GM19397 (cell line): ENCODE results near the gene ARHGAP23.
"Not testable (repeated sequence)": the region's sequence is repeated elsewhere in the genome, so short reads cannot be mapped to it uniquely, and the experiment has no call there.

Experiments used
- ATAC-seq: cut with Tn5 transposase; IDR thresholded peaks from one replicate; pipeline ENCODE4 v1.9.1; 2021; ENCODE audit warnings: mild to moderate bottlenecking, moderate library complexity; ENCODE audit not compliant: unreplicated experiment

Gene ARHGAP23

DNA sequence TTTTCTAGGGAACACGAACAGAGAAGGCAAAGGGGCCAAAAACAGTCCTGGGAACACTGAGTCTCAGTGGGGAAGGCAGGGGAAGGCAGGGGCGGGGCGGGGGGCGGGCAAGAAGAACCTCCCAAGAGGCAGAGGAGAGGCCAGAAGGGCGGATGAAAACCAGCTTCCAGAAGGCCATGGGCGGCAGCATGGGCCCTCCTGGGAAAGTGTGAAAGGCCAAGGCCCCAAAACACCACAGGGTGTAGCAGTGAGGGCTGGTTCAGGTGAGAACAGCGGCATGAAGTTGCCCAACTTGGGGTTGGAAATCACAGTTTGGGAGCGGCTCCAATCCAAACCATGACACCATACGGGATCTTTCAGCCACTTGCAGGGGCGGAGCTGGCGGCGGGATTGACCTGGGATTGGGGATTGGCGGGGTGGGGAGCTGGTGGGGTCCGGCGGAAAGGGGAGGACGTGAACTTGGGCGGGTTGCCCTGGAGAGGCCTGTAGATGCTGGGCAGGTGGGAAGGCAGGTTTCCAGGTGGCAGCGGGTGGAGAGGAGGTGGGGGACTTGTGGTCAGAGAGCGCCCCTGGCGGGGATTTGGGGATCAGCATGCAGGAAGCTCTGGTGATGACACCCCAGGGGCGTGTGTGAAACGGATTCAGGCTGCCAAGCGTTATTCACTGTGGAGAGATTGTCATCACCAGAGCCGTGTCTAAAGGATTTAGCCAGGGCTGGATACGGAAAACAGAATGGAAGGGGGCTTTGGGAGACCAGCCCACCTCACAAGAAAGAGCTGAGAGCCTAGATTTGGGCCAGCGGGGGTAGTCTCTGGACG, 80.9 kb downstream of the ARHGAP23 start:
- ATAC-seq, result no peak

DNA sequence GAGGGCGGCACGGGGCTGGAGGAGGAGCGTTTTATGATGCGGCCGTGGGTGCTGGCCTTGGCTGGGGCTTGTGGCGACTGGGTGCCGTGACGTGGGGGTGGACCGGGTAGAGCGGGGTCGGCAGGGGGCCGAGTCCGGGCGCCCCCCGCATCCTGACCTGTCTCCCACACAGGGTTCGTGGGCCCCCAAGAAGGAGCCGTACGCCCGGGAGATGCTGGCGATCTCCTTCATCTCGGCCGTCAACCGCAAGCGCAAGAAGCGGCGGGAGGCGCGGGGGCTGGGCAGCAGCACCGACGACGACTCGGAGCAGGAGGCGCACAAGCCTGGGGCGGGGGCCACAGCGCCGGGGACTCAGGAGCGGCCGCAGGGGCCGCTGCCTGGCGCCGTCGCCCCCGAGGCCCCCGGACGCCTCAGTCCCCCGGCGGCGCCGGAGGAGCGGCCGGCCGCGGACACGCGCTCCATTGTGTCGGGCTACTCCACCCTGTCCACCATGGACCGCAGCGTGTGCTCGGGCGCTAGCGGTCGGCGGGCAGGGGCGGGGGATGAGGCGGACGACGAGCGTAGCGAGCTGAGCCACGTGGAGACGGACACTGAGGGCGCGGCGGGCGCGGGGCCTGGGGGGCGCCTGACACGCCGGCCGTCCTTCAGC, 81.6 kb downstream of the ARHGAP23 start:
- no peak for ATAC-seq

DNA sequence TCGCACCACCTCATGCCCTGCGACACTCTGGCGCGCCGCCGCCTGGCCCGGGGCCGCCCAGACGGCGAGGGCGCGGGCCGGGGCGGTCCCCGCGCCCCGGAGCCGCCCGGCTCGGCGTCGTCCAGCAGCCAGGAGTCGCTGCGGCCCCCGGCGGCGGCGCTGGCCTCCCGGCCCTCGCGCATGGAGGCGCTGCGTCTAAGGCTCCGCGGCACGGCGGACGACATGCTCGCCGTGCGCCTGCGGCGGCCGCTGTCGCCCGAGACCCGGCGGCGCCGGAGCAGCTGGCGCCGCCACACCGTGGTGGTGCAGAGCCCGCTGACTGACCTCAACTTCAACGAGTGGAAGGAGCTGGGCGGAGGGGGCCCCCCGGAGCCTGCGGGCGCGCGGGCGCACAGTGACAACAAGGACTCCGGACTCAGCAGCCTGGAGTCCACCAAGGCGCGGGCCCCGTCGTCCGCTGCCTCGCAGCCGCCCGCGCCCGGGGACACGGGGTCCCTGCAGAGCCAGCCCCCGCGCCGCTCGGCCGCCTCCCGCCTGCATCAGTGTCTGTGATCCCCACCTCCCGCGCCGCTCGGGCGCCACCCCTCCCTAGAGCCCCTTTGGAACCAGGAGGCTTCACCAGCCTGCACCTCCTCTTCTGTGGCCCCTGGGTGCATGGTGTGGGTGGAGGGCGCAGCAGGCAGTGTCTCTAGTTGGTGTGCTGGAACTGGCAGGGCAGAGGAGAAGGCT, 82.3 kb downstream of the ARHGAP23 start:
- no peak for ATAC-seq

DNA sequence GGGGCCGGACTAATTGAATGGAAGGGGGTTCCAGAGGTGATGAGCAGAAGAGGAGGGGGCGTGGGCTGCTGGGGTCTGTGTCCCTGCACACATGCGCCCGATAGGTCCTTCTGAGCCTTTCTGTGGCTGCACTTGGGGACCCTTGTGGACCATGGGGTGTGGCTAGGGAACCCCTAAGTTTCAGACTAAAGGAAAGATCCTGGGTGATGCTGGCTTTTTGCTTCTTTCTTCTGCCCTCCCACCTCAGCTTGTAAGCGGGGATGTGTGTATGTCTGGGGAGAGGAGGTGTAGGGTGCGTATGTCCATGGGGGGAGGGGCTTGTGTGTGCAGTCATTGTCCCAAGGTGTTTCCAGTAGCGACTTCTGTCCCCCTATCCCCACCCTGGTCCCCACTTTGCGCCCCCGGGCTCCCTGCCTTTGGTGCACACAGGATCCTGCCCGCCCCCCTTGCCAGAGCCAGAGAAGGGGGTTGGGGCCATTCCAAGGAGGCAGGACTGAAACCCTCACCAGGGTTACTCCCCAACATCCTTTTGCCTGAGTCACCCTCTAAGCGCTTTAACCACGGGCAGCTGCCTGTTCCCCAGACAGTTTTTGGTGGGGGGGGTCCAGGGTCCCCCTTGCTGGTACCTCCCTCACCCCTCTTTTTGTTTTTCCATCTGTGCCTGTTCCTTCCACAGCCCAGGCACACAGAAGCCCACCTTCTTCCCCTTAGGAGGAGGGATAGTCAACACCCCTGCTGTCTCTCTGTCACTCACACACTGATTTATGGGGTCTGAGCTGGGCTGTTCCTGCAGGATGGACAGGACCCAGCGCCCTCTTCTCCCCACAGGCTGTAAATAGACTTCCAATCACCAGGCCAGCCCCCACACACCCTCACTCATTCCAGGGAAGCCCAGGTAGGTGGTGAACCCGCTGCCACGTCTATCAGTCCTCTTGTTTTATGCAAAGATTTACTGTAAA, 83.2 kb downstream of the ARHGAP23 start:
- no peak for ATAC-seq

DNA sequence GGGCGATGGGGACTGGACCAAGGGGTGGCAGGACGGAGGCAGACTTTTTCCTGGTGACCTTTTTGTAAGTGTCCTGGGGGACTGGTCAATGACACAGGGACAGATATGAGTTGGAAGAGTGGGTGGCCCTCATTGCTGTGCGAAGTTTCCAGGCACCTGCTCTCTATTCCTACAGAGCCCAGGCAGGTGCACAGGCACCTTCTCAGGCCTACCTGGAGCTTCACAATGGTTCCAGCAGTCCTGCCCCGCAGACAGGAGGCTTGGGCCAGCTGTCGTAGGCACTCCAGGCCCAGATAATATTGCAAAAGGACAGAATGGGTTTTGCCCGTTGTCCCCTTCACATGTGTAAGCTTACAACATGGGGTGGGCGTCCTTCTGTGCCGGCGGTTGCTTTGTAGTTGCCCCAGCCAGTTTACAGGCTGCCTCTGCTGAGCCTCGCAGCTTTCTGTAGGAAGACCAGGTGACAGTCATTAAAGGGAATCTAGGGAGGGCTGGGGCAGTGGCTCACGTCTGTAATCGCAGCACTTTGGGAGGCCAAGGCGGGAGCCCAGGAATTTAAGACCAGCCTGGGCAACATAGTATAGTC, 84.3 kb downstream of the ARHGAP23 start:
- no peak for ATAC-seq

DNA sequence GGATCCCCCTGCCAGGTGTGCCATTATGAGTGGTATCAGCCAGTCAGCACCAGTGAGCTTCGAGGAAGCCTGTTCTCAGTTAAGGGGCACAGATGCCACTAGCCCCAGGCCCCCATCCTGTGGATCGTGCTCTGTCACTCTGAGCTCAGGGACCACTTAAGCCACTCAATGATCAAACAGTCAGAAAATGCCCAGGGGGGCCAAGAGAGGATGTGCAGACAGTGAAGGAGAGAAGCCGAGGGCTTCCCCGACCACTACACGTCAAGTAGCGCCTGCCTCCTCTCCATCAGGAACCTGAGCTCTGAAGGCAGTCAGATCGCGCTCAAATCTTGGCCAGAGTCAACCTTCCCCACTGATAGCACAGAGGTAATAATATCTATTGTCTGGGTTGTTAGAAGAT, 98.3 kb downstream of the ARHGAP23 start:
- ATAC-seq, result not testable (repeated sequence)

DNA sequence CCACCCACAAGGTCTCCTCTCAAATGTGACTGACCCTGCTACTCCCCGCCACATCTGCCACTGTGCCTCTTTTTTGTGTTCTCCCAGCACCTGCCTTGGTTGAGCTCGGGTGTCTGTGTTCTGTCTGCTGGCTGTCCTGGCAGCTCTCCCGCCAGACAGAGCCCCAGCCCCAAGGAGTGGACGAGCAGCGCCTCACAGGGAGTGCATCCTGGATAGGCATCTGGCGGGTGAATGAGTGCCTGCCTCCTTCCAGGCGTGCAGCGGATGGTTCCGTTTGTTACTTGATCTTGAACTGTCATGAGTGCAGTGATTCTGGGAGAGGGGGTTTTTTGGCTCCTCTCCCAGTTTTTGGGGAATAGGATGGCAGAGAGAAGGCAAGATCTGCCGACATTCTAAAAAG, 99.9 kb downstream of the ARHGAP23 start:
- ATAC-seq, result not testable (repeated sequence)

DNA sequence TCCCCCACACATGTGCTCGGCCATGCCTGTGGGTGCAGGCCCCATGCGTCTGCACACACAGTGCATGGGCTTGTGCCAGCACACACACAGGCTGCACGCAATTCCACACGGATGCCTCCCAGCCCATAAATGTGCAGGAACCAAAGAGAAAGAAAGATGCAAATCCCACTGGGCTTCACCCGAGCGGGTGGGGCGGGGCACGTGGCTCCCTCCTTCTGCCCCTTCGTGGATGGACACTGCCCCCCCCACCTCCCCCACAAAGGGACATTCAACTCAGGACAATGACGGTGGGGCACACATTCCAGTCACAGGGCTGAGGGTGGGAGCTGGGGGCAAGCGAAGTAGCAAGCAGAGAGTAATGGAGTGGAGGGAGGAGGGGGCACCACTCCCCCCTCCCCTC, 102.6 kb downstream of the ARHGAP23 start:
- not testable (repeated sequence) for ATAC-seq

DNA sequence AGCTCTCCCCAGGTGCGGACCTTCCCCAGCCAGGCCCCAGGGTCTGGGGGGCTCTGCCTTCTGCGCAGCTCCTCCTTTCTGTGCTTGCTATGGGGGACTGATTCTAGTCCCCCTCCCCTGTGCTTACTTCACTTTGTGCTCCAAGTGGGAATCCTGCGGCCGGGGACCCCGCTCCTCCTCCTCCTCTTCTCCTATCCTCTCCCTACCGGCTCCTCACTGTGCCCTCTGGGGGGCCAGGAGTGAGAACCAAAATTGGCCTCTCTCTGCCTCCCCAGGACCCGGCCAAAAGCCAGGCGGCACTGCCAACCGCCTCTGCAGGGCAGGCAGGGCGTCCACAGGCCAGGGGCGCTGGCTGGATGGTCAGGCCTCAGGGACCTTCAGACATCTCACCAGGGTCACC, 103.5 kb downstream of the ARHGAP23 start:
- ATAC-seq, result not testable (repeated sequence)

DNA sequence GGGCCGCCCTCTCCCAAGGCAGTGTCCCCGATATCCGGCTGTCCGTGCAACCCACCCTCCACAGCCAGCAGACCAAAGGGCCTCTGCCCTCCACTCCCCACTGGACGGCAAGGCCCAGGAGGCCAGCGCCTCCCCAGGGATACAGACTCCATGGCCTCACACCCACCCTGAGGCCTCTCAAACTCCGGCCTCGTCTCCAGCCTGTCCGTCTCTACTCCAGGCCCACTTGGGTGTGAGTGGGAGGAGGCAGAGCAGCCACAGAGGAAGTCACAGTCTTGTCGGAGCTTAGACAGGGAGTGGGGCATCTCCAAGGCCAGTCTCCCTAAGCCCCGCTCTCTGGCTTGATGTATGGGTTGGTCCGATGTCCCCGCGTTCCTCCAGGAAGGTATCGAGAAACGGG, 104.2 kb downstream of the ARHGAP23 start:
- no peak for ATAC-seq

DNA sequence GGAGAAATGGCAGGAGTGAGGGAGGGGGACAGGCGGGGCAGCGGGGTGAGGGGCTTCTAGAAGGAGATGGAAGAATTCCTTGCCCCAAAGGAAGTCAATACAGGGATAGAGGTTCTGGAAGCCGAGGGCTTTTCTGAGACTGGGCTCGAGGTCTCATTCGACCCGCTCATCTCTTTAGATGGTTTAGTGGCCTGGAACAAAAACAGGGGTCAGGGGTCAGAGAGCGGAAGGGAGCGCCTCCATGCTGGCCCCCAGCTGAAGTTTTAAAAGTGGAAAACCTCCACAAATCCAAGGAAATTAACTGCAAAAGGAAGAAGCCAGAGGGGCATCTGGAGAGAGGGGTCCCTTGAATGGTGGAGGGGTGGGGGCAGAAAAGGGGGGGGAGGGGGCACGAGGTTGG, 105.0 kb downstream of the ARHGAP23 start:
- no peak for ATAC-seq

DNA sequence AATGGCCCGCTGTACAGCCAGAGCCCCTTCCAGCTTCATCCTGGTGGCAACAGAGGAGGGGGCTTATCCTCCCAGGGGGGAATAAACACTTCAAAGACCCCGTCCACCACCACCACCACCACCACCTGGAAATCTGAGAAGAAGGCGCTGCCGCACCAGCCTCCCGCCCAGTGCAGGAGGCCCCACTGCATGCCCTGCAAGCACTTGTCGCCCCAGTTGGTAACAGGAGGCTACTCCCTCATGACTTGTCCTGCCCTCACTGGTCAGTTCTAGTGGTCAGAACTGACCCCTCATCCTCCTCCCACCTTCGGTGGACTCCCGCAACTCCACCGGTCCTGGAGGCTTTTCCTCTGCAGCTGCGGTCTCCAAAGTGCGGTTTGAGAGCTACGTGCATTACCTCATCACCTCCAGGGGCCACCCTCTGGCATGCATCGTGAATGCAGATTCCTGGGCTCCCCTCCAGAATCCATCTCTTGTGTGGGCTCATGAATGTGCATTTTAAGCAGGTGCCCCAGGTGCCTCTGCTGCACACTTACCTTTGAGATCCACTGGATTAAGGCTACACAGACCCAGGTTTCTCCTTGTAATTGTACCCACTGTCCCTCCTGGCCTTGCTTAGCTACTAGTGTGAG, 105.7 kb downstream of the ARHGAP23 start:
- no peak for ATAC-seq

DNA sequence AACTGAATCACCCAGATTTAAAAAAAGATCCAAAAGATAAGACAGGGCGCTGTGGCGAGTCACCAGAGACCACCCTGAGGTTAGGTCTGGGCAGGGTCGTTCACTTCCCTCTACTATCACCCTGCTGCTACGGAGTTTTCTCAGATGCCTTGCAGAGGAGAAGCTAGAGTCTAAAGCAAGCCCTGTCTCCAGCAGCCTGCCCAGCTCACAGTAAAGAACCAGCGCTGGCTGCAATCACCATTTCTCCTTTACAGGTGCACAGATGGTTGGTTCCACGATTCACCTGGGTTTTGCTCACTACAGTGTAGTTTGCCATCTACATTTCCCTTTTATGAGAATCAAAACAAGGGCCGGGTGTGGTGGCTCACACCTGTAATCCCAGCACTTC, 106.2 kb downstream of the ARHGAP23 start:
- ATAC-seq, result no peak

DNA sequence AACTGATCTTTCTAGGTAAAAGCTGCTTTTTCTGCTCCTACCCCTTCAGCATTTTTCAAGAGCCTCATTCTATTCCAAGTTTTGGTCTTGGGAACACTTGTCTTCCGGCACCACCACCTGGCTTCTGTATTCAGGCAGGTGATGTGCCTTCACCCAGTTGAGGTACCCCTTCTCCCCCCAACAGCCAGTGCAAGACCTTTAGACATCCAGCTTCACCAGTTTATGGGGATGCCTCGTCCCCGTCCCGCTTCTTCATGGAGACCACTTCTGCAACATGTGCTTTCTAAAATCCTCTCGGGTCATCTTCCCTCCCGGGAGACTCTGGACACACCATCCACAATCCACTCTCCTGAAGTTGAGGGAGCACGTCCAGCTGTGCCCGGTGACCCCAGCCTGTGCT, 107.6 kb downstream of the ARHGAP23 start:
- ATAC-seq, result no peak

DNA sequence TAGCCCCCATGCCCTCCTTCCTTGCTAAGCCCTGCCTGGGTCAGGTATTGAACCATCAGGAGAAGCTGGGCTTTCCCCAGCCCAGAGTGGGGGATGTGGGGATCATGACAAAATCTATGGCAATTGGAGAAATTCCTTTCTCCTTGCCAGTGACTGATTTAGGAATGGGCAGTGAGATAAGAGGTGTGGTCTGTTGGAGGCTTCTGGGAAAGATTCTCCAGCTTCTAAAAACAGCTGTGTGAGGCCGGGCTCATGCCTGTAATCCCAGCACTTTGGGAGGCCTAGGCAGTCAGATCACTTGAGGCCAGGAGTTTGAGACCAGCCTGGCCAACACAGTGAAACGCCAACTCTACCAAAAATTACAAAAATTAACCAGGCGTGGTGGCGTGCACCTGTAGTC, 108.4 kb downstream of the ARHGAP23 start:
- no peak for ATAC-seq

DNA sequence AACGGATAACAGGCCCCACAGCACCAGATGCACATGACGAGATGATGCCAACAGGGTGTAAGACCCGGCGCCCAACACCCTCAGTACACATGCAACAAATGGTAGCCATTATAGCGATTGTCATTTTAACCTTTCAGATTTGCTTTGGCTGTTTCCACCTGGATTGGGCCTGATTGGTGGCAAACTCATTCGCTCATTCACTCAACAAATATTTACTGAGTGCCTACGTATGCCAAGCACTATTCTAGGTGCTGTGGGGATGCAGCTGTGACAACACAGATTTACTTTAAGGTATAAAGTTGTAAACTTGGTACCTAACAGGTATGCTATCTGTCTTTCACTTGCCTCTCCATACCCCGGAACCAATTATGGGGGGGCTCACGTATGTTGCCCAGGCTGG, 110.6 kb downstream of the ARHGAP23 start:
- ATAC-seq, result no peak

DNA sequence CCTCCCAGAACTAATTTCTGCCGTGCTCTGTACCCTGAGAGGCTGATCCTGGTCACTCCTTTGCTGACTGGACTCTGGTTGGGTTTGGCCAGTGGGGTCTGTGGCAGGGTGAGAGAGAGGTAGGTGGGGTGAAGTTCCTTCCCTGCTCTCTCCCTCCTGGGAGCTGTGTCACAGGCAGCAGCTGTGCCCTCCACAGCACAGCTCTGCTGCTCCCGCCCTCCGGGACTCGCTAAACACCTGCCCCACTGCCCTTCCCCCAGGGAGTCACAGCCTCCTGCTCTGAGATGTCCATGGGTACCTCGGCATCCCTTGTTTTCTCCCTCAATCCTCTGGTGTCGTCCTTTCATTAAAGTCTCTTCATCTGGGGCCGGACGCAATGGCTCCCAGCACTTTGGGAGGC, 111.1 kb downstream of the ARHGAP23 start:
- ATAC-seq, result no peak

DNA sequence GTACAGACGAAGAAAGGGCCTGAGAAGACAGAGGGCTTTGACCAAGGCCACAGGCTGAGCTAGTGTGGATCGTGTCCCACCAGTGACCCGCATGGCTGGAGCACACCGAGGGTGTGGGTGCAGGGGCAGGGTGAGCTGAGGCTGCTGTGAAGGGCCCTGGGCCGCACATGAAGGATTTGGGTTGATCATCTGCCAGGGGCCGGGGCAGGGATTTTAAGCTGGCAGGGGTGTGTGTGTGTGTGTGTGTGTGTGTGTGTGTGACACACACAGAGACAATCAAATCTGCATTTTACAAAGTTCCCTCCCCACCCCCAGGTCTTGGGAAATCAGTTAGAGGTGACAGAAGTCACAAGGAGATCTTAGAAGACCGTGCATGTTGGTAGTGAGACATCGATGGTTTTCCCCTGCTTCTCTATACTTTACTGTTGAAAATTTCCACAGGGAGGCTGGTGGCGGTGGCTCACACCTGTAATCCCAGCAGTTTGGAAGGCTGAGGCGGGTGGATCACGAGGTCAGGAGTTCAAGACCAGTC, 112.3 kb downstream of the ARHGAP23 start:
- ATAC-seq, result no peak

DNA sequence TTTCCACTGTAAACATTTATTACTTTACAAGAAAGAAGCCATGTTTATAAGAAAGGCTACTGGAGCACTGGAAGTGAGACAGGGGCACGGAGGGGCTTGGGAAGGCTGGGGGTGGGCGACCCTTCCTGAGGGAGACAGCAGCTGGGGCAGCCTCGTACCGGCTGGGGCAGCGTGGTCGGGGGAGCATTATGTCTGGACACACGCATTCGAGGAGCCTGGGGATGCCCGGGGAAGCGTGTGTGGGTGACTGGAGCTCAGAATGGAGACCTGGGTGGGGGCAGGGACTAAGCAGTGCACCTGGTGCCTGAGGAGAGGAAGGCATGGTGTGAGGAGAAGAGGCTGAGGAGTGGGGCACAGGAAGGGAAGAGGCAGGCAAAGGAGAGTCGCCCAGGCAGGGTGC, 113.0 kb downstream of the ARHGAP23 start:
- no peak for ATAC-seq

DNA sequence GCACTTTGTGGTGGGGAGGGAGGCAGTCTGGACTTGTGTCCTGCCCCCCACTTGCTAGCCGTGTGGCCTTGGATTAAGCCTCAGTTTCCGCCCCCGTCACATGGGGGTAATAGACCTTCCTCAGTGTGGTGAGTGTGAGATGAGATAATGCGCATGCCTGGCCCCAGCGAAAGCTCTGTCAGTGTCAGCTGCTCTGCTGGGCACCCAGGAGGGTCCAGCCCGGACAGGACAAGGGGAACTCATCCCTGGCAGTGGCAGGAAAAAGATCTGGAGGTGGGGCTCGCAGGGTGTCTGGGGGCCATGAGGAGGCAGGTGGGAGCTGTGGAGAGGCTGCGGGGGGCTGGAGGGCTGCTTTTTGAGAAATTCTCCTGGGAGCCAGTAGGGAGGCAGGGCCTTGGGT, 114.0 kb downstream of the ARHGAP23 start:
- ATAC-seq, result no peak
